Posterior vena cava (tissue), 2 donors: ENCODE measurements around the gene PCGF6. TPM values are rescaled to one million over a fixed set of nuclear protein-coding genes. Genes with fewer than 3 reads are reported as not detected.

Experiments
- DNase-seq: peaks from one replicate; pipeline ENCODE4 v3.0.0-alpha.2; 2020; ENCODE audit warnings: low spot score
- intact Hi-C, 2 donors: fragments of 100-400 bp; cut with DNase I; formaldehyde crosslinking; loops; one replicate each; pipeline versions ENCODE4 v1.14.1 to v1.14.2; 2022 to 2023
- total RNA-seq, 2 donors: library from RNA; stranded (reverse); fragmentation: NEBNext Ultra II Directional; extraction: Animal tissue kit (Norgen Biotek cat#: 25700); gene quantifications; one replicate each; pipeline ENCODE4 v1.2.1, GENCODE V29; 2021
- donor health status: DM: yes; HTN: yes; CAD: no.
- donor health status: DM: yes; HTN: yes; CAD: no.

PCGF6 gene
- total RNA-seq, 2 donors from 2014 or later, result 10.6 to 11.6 TPM

DNA sequence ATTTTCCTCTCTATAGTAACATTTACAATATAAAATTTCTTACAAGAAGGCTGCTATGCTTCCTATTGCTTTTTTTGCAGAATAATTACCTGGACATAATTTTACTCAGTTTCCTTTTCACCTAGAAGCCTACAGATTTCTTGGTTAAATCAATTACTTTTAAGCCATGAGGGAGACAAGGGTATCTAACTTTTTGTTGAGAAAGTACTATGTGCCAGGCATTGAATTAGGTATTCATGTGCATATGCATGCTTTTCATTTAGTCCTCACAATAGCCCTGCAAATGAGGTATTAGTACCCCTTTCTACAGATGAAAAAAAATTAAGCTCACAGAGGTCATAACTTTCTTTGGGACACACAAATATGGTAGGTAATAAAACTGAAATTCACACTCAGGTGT is 16.4 kb downstream of the PCGF6 start:
- intact Hi-C loops, result no loop called here
- no peak for DNase-seq

DNA sequence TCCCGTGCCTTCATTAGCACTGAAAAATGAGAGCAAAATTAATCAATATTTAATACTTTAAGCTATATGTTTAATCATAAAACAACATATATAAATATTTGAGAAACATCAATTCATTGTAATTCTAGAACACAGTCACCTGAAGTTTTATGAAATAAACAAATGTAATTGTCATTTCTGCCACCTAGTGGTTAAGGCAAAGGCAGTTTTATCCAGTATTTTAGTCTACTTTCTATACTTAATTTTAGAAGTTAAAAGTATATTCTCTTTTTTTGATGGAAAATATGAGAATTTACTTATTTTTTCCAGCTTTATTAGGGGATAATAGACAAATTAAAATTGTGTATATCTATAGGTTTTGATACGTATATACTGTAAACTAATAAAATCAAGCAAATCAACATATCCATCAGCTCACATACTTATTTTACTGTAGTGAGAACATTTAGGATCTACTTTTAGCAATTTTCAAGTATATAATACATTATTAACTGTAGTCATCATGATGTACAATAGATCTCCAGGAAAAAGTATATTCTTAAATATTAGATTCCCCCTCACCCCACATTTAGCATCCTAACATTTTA is 16.9 kb downstream of the PCGF6 start:
- intact Hi-C loops, result no loop called here

DNA sequence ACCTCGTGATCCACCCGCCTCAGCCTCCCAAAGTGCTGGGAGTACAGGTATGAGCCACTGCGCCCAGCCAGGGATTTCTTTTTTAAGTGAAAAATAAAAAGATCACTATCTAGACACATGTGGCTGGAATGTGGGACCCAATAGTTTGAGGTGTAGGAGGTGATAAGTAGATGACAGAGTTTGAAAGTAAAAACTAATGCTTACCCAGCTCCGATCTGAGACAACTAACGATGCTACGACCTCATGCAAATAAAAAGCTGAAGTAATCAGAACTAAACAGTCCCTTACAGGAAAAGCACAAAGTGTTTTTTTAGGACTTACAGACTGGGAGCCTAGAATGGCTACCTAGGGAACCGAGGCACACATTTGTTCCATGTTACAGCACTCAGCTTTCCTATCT is 23.0 kb downstream of the PCGF6 start:
- DNase-seq, result peak; percentile 28
- intact Hi-C loops, result loop anchor here in 1 of 2 donors (10.0 kb wide), 1 partner anchor 73 kb away; no protein-coding TSS in a partner anchor

More for the DNA sequence above, 16.9 kb downstream of the PCGF6 start:
- DNase-seq, result no peak

DNA sequence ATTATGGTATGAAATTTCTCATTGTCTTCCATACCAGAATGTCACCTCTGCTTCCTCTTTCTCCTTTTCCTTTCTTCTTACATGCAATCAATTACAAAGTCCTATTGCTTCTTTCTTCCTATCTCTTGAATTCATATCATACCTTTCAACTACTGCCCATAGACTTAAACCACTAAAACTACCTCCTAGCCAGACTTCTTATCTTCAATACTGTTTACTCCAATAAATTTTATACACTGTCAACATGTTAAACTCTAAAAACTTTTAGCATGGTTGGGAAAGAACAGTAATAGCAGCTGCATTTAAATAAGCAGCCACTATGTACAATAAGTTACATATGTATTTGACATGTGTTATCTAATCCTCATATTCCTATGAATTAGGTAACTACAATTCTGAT is 34.9 kb downstream of the PCGF6 start:
- intact Hi-C loops, result no loop called here
- no peak for DNase-seq

DNA sequence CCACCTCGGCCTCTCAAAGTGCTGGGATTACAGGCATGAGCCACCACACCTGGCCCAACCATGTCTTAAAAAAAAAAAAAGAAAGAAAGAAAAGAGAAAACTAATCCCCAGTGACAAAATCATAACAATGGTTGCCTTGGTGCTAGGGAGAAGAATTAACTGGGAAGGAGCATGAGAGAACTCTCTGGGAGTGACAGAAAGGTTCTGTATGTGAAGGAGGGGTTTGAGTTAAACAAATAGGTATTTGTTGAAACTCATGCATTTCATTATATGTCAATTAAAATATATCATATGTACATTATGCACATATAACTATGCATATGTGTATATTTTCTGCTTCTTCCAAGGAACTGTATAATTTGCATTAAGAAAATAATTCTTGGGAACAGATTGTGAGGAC is 40.7 kb downstream of the PCGF6 start:
- DNase-seq, result no peak
- intact Hi-C loops, result no loop called here

DNA sequence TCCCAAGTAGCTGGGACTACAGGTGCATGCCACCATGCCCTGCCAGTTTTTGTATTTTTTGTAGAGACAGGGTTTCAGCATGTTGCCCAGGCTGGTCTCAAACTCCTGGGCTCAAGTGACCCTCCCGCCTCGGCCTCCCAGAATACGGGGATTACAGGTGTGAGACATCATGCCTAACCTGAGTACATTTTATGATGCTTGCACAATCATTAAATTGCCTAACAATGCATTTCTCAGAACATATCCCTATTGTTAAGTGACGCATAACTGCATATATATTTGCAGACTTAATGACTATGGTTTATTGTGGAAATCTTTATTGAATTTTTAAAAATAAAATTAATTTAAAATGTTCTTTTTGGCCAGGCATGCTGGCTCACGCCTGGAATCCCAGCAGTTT is 43.3 kb downstream of the PCGF6 start:
- intact Hi-C loops, result no loop called here

DNA sequence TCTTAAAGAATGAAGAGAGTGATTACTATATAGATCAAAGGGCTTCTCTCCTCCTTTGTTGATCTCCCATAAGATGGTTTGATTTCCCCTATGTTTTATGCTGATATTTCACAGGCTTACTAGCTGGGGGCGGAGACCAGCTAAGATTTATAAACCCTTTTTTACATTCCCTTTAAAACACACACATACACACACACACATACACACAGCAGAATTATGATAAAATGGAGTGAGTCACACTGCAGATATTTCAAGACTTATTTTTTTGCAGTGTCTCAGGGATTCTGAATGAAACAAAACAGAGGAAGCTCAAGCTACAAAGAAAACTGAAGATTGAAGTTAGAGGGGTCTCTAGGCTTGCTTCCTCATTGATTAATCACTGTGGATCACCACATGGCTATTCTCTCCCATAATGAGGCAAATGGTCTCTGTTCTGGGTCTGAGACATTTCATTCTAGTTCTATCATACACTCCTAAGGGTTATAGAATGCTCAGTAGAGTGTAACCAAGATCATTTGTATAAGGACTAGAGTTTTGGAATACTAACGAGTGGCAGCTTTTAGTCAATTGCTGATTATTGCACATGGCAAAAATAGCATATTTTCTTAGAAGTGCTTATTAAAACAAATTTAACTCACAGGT is 55.4 kb downstream of the PCGF6 start:
- DNase-seq, result no peak
- intact Hi-C loops, result no loop called here

More for the DNA sequence above, 43.3 kb downstream of the PCGF6 start:
- DNase-seq, result no peak

DNA sequence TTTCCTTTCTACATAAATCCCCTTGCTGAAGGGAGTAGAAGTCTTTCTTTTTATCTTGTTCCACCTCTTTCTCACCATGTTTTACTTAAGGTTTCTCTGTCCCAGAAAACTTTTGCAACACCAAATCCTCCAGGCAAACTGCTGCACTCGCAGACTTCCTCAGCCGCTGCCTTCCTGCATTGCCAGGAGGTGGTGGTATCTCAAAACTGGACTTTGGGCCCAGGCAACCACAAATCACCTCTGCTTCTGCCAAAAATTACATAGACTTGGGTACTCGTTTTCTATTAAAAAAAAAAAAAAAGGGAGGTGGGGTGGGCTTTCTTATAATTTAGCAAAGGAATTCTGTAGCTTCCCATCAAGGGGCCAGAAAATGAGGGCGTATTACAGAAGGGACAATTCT is 59.4 kb downstream of the PCGF6 start:
- intact Hi-C loops, result no loop called here
- DNase-seq, result no peak

DNA sequence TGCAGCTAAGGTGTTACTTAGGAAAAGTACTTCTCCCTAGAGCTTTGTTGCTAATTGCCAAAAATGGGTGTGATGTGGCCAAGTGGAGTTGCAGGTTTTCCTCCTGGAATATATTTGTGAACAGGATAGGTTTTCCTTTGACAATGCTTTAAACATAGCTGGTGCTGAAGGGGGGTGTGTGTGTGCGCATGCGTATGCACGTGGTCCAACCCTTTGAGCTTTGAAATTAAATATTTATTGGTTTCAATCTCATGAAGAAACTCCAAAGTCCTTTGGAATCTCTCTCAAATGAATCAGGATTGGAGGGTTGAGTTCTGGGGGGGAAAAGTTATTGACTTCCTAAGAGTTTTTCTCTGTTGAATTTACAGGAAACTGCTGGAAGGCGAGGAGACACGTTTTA is 62.9 kb downstream of the PCGF6 start:
- DNase-seq, result no peak
- intact Hi-C loops, result no loop called here

DNA sequence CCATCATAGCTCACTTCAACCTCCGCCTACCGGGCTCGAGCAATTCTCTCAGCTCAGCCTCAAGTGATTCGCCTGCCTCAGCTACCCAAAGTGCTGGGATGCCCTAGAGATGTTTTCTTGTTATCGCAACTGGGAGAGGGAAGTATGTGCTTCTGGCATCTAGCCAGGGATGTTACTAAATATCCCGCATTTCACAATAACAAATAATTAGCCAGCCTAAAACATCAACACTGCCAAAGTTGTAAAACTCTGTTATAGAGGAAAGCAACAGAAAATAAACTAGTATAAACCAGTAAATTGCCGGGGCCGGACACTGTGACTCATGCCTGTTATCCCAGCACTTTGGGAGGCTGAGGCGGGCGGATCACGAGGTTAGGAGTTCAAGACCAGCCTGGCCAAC is 66.8 kb downstream of the PCGF6 start:
- DNase-seq, result no peak
- intact Hi-C loops, result no loop called here

DNA sequence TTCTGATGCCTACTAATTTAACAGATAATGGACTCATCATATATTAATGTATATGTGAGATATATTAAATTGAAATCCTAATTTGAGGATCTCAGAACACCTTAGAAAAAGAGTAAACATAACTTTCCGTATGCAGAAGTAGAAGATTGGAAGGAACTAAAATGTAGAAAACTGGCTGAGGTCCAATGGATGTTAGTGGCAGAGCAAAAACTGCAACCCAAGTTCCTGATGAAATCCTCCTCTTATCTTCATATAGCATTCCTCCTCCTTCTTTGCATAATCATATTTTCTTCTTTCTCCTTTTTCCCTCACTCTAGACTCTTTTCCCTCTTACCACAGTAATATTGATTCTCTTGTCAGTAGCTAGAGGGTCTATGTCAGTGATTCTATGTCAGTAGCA is 68.0 kb downstream of the PCGF6 start:
- DNase-seq, result no peak
- intact Hi-C loops, result no loop called here

DNA sequence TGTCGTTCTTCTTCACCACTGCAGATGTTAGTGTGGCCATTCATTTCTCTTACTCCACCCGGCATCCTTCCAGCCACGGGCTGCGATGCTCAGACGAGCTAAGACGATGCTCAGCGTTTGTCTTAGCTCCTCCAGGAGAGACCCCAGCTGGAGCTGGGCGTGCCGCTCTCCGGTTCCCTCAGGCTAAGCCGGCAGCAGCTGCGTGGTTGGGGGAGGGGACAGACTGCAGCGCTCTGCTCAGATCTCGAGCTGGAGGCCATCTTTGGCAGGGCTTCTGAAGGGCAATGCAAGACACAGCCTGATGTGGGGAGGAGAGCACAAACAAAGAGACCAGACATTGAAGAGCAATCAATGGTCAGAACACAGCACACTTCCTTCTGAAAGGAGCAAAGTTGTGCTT is 69.2 kb downstream of the PCGF6 start:
- intact Hi-C loops, result no loop called here
- DNase-seq, result no peak

DNA sequence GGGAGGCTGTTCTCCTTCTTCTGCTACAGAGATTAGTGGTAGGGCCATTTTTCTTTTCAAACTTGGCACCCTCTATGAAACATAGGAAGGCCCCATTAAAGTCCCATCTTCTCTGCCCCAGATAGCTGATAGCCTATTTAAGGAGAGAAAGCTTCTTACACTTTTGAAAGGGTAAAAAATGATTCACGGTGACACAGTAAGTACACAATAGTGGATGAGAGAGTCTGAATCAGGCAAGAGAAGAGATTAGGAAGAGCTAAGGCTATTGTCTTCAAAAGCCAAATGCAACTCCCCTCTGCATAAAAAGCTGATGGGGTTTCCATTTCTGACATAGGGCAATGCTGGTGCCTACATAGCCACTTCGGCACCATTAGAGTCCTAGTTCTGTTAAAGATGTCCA is 70.4 kb downstream of the PCGF6 start:
- DNase-seq, result no peak
- intact Hi-C loops, result no loop called here

DNA sequence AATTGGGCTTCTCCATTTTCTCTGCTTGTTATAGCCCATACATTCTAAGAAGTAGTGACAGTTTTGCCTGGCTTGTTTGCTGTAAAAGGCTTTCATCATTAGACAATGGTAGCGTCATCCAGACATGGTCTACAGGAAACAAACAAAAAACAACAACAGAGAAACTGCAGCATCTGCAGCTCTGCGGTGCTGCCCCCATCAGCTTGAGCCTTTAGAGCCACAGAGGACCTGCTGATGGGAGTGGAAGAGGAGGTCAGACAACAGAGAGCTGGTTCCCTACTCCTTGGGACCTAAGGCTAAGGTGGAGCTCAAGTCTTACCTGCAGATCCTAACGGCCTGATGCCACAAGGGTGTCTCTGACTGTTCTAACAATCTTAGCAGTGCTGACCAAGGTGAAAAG is 70.9 kb downstream of the PCGF6 start:
- intact Hi-C loops, result no loop called here
- DNase-seq, result no peak

DNA sequence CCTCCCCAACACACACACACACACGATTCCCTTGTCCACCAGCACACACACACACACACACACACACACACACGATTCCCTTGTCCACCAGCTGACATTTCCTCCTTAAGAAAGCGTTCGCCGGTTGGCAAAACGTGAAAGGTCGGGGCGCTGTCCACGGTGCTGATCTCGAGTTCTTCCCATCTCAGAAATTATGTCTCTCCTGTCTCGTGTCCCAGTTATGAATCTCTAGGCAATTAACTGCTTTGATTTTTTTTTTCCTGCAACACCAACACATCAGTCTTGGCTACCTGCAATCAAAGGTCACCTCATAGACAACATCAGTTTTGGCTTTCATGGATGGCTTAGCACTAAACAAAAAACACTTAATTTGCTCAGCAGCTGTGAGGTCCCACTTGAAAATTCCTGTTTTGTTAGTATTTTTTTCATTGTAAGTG is 72.1 kb downstream of the PCGF6 start:
- no peak for DNase-seq
- intact Hi-C loops, result no loop called here

DNA sequence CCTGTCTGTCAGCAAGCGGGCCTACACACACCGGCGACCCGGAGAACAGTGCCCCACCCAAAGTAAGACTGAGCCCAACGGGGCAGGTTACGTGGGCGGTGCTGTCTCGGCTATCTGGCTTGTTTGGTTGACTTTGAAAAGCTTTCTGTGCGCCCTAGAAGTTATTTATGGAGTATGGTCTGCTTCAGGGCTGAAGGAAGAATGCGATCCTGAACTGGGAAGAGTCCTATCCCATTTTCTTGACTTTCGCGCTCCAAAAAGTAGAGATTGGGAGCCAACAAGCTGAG is 72.5 kb downstream of the PCGF6 start:
- DNase-seq, result no peak
- intact Hi-C loops, result no loop called here

DNA sequence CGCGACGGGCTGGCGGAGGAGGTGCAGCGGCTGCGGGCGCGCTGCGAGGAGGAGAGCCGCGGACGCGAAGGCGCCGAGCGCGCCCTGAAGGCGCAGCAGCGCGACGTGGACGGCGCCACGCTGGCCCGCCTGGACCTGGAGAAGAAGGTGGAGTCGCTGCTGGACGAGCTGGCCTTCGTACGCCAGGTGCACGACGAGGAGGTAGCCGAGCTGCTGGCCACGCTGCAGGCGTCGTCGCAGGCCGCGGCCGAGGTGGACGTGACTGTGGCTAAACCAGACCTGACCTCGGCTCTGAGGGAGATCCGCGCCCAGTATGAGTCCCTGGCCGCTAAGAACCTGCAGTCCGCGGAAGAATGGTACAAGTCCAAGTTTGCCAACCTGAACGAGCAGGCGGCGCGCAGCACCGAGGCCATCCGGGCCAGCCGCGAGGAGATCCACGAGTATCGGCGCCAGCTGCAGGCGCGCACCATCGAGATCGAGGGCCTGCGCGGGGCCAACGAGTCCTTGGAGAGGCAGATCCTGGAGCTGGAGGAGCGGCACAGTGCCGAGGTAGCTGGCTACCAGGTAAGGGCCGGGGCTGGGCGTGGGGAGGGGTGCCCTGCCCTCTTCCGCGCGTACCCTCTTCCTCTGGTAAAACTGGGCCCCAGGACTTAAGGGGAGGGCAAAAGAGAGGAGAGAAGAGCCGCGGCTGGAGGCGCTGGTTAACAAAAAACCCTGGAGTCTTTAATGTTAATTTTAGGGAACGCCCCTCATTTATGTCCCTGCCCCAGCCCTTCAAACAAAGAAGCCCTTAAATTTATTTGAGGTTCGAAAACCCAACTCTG is 73.0 kb downstream of the PCGF6 start:
- intact Hi-C loops, result no loop called here
- DNase-seq, result no peak

DNA sequence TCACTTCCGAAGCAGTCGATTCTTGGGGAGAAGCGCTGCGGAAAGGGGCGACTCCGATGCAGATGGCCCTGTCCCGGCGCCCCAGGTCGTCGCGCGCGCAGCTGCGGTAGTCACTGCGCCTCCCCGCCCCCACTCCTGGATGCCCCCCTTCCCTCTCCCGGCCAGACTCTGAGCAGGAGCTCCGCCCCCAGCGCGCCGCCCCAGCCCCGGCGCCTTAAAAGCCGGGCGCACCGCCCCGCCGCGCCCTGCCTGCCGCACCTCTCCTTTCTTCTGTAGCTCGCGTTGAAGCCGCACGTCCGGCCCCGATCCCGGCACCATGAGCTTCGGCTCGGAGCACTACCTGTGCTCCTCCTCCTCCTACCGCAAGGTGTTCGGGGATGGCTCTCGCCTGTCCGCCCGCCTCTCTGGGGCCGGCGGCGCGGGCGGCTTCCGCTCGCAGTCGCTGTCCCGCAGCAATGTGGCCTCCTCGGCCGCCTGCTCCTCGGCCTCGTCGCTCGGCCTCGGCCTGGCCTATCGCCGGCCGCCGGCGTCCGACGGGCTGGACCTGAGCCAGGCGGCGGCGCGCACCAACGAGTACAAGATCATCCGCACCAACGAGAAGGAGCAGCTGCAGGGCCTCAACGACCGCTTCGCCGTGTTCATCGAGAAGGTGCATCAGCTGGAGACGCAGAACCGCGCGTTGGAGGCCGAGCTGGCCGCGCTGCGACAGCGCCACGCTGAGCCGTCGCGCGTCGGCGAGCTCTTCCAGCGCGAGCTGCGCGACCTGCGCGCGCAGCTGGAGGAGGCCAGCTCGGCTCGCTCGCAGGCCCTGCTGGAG is 73.8 kb downstream of the PCGF6 start, which contains the start of gene INA:
Gene INA, plus strand, starts transcription at position 243 of the 817 bp plus-strand sequence. Its CDS starts 74 bp downstream, at position 317.
- intact Hi-C loops, result no loop called here
- DNase-seq, result no peak

DNA sequence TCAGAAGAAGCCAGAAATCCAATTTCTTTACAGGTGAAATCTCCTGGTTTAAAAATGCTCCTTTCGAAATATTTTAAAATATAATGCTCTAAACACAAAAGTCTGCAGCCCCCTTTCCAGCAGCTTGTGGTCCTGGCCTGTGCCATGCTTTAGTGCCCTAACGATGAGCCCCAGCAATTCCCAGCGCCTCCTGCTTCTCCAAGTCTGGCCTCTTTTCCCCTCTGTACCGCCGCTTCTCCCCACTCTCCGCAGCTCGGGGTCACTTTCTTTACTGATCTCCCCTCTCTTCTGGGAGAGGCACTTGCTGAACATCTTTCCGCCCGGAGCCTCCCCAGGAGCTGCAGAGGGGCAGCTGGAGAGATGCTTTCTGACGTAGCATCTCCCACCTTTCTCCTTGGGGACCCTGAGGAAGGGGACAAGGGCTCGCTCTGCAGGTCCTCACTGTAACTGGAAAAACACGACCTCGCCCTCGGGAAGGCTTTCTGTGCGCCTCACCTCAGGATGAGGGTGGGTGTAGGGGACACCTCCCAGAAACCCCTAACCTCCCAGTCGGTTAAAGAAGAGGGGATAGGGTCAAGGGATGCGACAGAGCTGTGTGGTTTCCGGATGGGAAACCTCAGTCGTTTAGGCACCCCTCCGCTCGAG is 74.6 kb downstream of the PCGF6 start:
- DNase-seq, result no peak
- intact Hi-C loops, result no loop called here
